Measurements from ENCODE around the gene TPSAB1.

Gene TPSAB1

GRCh38 chr16:1288813-1289476 lies 48.4 kb downstream of the TPSAB1 start:
- DNase-seq: no peak

- DNase-seq: no peak
These were observed 49.0 kb downstream of the TPSAB1 start for GRCh38 chr16:1289477-1289866.

- DNase-seq: no peak
These were observed 49.6 kb downstream of the TPSAB1 start for GRCh38 chr16:1290063-1290501.

- DNase-seq: no peak
These were observed 50.5 kb downstream of the TPSAB1 start for GRCh38 chr16:1290860-1291575.

- no peak for DNase-seq
These were observed 51.1 kb downstream of the TPSAB1 start for GRCh38 chr16:1291576-1291974.

All from OCI-M1 (cell line).